Nephron (organoid): ENCODE results near the gene DDX5.

ENCODE experiments used
- H3K27ac Mint-ChIP-seq, 3 experiments: 2 replicates each; pipeline ENCODE4 v1.8.0; 2020; ENCODE audit warnings: mixed read lengths in 3 of 3, mild to moderate bottlenecking in 2 of 3, moderate library complexity in 1 of 3
- H3K27me3 Mint-ChIP-seq: 2 replicates; pipeline ENCODE4 v1.8.0; 2021; ENCODE audit warnings: low read depth, mild to moderate bottlenecking, moderate library complexity, mixed read lengths
- H3K36me3 Mint-ChIP-seq: 2 replicates; pipeline ENCODE4 v1.8.0; 2020; ENCODE audit warnings: low read depth, mixed read lengths
- H3K4me1 Mint-ChIP-seq: 2 replicates; pipeline ENCODE4 v1.8.0; 2020; ENCODE audit warnings: mixed read lengths
- H3K4me3 Mint-ChIP-seq, 3 experiments: 2 replicates each; pipeline ENCODE4 v1.8.0; 2020; ENCODE audit warnings: mild to moderate bottlenecking in 3 of 3, mixed read lengths in 3 of 3, moderate library complexity in 2 of 3
- H3K9me3 Mint-ChIP-seq: 2 replicates; pipeline ENCODE4 v1.8.0; 2020; ENCODE audit warnings: mixed read lengths
- TF ChIP-seq, protein P1 (sequence below), 3 experiments: fragments of 200-600 bp; sonication (generic); IDR thresholded peaks; one replicate each; pipeline ENCODE4 v1.5.0; 2021; ENCODE audit warnings: antibody characterized with exemption in 3 of 3; ENCODE audit not compliant: unreplicated experiment in 3 of 3

DDX5 gene

GRCh38 chr17:64458756-64459155 lies 47.3 kb downstream of the DDX5 start:
- H3K4me1 Mint-ChIP-seq, result peaks cover 5% of the 10 kb centered on the region
- H3K4me3 Mint-ChIP-seq, result no peak overlapping the region
- no peaks in the 10 kb centered on the region for H3K9me3 Mint-ChIP-seq
- no peaks in the 10 kb centered on the region for H3K36me3 Mint-ChIP-seq
- no peaks in the 10 kb centered on the region for H3K27me3 Mint-ChIP-seq
- H3K27ac Mint-ChIP-seq, result no peak overlapping the region
- TF ChIP-seq, protein P1, sequence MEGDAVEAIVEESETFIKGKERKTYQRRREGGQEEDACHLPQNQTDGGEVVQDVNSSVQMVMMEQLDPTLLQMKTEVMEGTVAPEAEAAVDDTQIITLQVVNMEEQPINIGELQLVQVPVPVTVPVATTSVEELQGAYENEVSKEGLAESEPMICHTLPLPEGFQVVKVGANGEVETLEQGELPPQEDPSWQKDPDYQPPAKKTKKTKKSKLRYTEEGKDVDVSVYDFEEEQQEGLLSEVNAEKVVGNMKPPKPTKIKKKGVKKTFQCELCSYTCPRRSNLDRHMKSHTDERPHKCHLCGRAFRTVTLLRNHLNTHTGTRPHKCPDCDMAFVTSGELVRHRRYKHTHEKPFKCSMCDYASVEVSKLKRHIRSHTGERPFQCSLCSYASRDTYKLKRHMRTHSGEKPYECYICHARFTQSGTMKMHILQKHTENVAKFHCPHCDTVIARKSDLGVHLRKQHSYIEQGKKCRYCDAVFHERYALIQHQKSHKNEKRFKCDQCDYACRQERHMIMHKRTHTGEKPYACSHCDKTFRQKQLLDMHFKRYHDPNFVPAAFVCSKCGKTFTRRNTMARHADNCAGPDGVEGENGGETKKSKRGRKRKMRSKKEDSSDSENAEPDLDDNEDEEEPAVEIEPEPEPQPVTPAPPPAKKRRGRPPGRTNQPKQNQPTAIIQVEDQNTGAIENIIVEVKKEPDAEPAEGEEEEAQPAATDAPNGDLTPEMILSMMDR (IDR thresholded peaks at IDR 0.05; ENCODE audit: unreplicated experiment in 3 of 3), result no peak

DNA sequence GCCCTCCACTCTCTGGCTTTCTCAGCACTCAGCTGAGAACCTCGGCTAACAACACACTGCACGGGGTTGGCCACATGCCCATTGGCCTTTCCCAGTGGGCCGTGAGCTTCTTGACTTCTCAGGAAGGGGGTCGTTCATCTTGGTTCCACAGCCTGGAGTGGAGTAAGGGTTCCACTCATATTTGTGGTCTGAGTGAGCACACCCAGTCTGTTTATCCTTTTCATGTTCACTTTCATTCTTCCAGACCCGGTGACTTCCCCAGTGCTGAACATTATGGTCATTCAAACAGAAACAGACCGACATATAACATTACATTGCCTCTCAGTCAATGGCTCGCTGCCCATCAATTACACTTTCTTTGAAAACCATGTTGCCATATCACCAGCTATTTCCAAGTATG lies 48.9 kb downstream of the DDX5 start:
- peaks cover 5% of the 10 kb centered on the region for H3K4me1 Mint-ChIP-seq
- H3K9me3 Mint-ChIP-seq, result no peaks in the 10 kb centered on the region
- TF ChIP-seq, protein P1 (IDR thresholded peaks at IDR 0.05; ENCODE audit: unreplicated experiment in 3 of 3), result no peak
- no peak overlapping the region for H3K4me3 Mint-ChIP-seq
- H3K27ac Mint-ChIP-seq, result no peak overlapping the region
- no peaks in the 10 kb centered on the region for H3K27me3 Mint-ChIP-seq
- no peaks in the 10 kb centered on the region for H3K36me3 Mint-ChIP-seq

- H3K9me3 Mint-ChIP-seq, result no peaks in the 10 kb centered on the region
- H3K4me3 Mint-ChIP-seq, result no peak overlapping the region
These were observed 49.9 kb downstream of the DDX5 start for GRCh38 chr17:64455993-64456885.

DNA sequence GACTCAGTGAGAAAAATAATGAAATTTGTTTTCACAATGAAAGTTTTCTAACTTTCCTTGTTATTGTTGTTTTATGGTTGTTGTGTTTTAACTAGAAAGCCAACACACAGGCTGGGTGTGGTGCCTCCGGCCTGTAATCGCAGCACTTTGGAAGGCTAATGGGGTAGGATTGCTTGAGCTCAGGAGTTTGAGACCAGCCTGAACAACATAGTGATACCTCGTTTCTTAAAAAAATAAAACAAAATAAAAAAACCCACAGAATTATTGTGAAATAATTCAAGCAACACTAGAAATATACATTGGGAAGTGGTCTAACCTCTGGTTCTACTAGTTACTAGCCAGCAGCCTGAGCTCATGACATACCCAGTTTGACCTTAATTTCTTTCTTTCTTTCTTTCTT lies 56.5 kb downstream of the DDX5 start:
- H3K27ac Mint-ChIP-seq, result no peak overlapping the region
- peaks cover 4% of the 10 kb centered on the region for H3K4me1 Mint-ChIP-seq
- H3K4me3 Mint-ChIP-seq, result no peak overlapping the region
- TF ChIP-seq, protein P1 (IDR thresholded peaks at IDR 0.05; ENCODE audit: unreplicated experiment in 3 of 3), result no peak
- H3K9me3 Mint-ChIP-seq, result no peaks in the 10 kb centered on the region
- peaks cover 4% of the 10 kb centered on the region for H3K27me3 Mint-ChIP-seq
- H3K36me3 Mint-ChIP-seq, result no peaks in the 10 kb centered on the region

More at GRCh38 chr17:64455993-64456885, 49.9 kb downstream of the DDX5 start:
- no peak overlapping the region for H3K27ac Mint-ChIP-seq
- no peaks in the 10 kb centered on the region for H3K36me3 Mint-ChIP-seq
- H3K4me1 Mint-ChIP-seq, result no peaks in the 10 kb centered on the region
- TF ChIP-seq, protein P1 (IDR thresholded peaks at IDR 0.05; ENCODE audit: unreplicated experiment in 3 of 3), result no peak
- H3K27me3 Mint-ChIP-seq, result no peaks in the 10 kb centered on the region

DNA sequence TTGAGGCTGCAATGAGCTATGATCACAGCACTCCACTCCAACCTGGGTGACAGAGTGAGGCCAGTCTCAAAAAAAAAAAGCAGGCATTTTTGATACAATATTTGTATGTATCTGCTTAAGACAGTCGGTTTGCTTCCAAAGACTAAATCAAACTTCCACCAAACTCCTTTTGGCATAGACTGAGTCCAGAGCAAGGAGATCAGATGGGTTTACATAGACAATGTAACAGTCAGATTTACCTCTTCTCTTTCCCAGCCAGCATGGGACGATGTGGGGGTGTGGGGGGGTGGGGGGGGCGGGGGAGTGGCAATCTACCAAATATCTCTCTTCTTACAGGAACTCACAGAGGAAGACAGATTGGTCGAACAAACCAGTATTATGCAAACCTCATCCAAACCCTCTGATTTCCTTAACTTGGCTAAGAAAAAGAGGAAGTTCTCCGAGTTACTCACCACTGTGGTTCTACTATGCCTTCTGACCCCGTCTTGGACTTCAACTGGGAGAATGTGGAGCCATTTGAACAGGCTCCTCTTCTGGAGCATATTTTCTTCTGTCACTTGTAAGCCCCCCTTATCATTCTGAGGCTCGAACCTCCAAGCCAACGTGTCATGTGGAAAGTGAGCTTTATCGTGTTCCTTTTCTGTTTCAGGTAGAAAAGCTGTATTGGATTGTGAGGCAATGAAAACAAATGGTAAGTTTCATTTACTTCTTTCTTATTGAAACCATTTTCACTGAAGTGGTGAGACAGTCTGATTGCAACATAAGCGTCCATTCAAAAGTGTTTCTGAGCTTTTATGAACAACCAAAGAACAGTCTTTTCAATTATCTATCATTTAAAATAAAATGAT lies 57.2 kb downstream of the DDX5 start, which contains the start of gene MILR1:
Gene MILR1 (plus strand): TSS at position 451 of the 848 bp plus-strand sequence. CDS start 54 bp downstream, at position 505.
- peak within 1 kb of the TSS in 2 of 3 experiments; percentile 52 to 80 for H3K27ac Mint-ChIP-seq
- H3K36me3 Mint-ChIP-seq, result no peaks in the 10 kb centered on the region
- peak within 1 kb of the TSS in 1 of 3 experiments; percentile 64 for H3K4me3 Mint-ChIP-seq
- no peaks in the 10 kb centered on the region for H3K9me3 Mint-ChIP-seq
- peaks cover 4% of the 10 kb centered on the region for H3K4me1 Mint-ChIP-seq
- TF ChIP-seq, protein P1 (IDR thresholded peaks at IDR 0.05; ENCODE audit: unreplicated experiment in 3 of 3), result no peak
- peaks cover 4% of the 10 kb centered on the region for H3K27me3 Mint-ChIP-seq
